ENCODE measurements around the gene ZBTB20. TPM values are rescaled to one million over a fixed set of nuclear protein-coding genes. Genes with fewer than 3 reads are reported as not detected.

The ZBTB20 gene
- total and polyA plus RNA-seq, 2 experiments from 2014 or later: 15.7 to 37.3 TPM

GRCh38 chr3:114803042-114803695 is 343.9 kb downstream of the ZBTB20 start:
- no peak for DNase-seq (ENCODE audit: low read depth in 1 of 2, low spot score in 1 of 2)
- Histone ChIP-seq H3K4me1 (ENCODE audit: low read depth) (no peaks in the 10 kb centered on the region), H3K27me3 (no peaks in the 10 kb centered on the region), H3K27ac (no peak overlapping the region), H3K36me3 (no peaks in the 10 kb centered on the region), H3K9me3 (ENCODE audit: low read depth) (no peaks in the 10 kb centered on the region), H3K4me3 (no peak overlapping the region)
- no peak for TF ChIP-seq CTCF (IDR thresholded peaks at IDR 0.05; ENCODE audit: low read depth, low read length)

- no peaks in the 10 kb centered on the region for H3K9me3 ChIP-seq (ENCODE audit: low read depth)
- no peaks in the 10 kb centered on the region for H3K27me3 ChIP-seq
- no peak overlapping the region for H3K27ac ChIP-seq
- no peak for DNase-seq (ENCODE audit: low read depth in 1 of 2, low spot score in 1 of 2)
- no peaks in the 10 kb centered on the region for H3K4me1 ChIP-seq (ENCODE audit: low read depth)
- no peak for TF ChIP-seq CTCF (IDR thresholded peaks at IDR 0.05; ENCODE audit: low read depth, low read length)
- no peak overlapping the region for H3K4me3 ChIP-seq
- H3K36me3 ChIP-seq: no peaks in the 10 kb centered on the region
Measured at GRCh38 chr3:114800272-114801031, 346.6 kb downstream of the ZBTB20 start.

GRCh38 chr3:114799816-114800215 is 347.3 kb downstream of the ZBTB20 start:
- Histone ChIP-seq H3K4me3 (no peak overlapping the region), H3K4me1 (ENCODE audit: low read depth) (no peaks in the 10 kb centered on the region), H3K9me3 (ENCODE audit: low read depth) (no peaks in the 10 kb centered on the region), H3K27ac (no peak overlapping the region), H3K36me3 (no peaks in the 10 kb centered on the region), H3K27me3 (no peaks in the 10 kb centered on the region)
- DNase-seq (ENCODE audit: low read depth in 1 of 2, low spot score in 1 of 2): no peak
- no peak for TF ChIP-seq CTCF (IDR thresholded peaks at IDR 0.05; ENCODE audit: low read depth, low read length)

- Histone ChIP-seq H3K4me3 (no peak overlapping the region), H3K27ac (no peak overlapping the region), H3K9me3 (ENCODE audit: low read depth) (no peaks in the 10 kb centered on the region), H3K4me1 (ENCODE audit: low read depth) (peaks cover 4% of the 10 kb centered on the region), H3K27me3 (no peaks in the 10 kb centered on the region), H3K36me3 (no peaks in the 10 kb centered on the region)
- DNase-seq (ENCODE audit: low read depth in 1 of 2, low spot score in 1 of 2): no peak
- TF ChIP-seq CTCF (IDR thresholded peaks at IDR 0.05; ENCODE audit: low read depth, low read length): no peak
Measured at GRCh38 chr3:114796796-114797195, 350.3 kb downstream of the ZBTB20 start.

GRCh38 chr3:114794894-114795630 is 352.0 kb downstream of the ZBTB20 start:
- TF ChIP-seq CTCF (IDR thresholded peaks at IDR 0.05; ENCODE audit: low read depth, low read length): no peak
- Histone ChIP-seq H3K4me1 (ENCODE audit: low read depth) (peaks cover 8% of the 10 kb centered on the region), H3K27ac (no peak overlapping the region), H3K9me3 (ENCODE audit: low read depth) (no peaks in the 10 kb centered on the region), H3K4me3 (no peak overlapping the region), H3K36me3 (no peaks in the 10 kb centered on the region), H3K27me3 (no peaks in the 10 kb centered on the region)
- DNase-seq (ENCODE audit: low read depth in 1 of 2, low spot score in 1 of 2): no peak
